GM11168 (cell line): ENCODE data around the gene RGS8.
"Not testable (repeated sequence)": the region's sequence is repeated elsewhere in the genome, so short reads cannot be mapped to it uniquely, and the experiment has no call there.

ENCODE experiments used
- in situ Hi-C: fragments of 300-500 bp; cut with MboI; formaldehyde crosslinking; loops from one replicate; pipeline ENCODE4 v1.12.0; 2022; ENCODE audit warnings: low sequenced_read_pairs; ENCODE audit not compliant: unreplicated experiment

Gene RGS8

DNA sequence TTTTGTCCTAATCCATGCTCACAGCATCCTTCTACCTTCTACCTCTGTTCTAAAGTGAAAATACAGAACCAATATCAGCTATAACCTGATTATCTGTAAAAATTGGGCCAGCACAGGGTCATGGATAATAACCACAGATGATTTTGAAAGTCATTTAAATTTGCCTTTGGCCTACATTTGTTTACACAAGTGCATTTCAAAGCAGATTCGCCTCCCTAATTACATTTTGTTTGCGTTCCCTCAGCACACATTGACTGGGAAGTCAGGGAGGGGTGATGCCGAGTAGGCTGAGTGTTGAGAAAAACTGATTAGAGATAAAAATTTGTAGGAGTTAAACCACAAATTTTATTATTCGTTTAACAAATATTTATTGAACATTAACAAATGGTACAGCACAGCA lies 19.2 kb upstream of the RGS8 start:
- in situ Hi-C loops = no loop called here

- in situ Hi-C loops = no loop called here
Measured at GRCh38 chr1:182702826-182703524, 18.6 kb upstream of the RGS8 start.

DNA sequence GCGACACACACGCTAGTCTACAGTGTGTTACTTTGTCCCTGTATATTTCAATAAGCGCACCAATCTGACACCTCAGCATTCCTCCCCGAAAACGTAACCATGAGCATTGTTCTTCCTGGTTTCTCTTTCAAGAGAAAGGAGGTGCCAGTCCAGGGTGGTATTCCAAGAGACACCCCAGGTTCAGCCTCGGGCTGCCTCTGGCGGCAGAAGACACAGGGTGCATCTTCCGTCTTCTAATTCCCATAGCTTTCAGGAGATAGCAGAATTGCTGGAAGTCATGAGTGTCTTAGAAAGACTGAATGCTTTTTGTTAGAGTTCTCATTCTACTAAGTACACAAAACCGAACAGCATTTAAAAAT lies 15.9 kb upstream of the RGS8 start:
- in situ Hi-C loops = no loop called here

DNA sequence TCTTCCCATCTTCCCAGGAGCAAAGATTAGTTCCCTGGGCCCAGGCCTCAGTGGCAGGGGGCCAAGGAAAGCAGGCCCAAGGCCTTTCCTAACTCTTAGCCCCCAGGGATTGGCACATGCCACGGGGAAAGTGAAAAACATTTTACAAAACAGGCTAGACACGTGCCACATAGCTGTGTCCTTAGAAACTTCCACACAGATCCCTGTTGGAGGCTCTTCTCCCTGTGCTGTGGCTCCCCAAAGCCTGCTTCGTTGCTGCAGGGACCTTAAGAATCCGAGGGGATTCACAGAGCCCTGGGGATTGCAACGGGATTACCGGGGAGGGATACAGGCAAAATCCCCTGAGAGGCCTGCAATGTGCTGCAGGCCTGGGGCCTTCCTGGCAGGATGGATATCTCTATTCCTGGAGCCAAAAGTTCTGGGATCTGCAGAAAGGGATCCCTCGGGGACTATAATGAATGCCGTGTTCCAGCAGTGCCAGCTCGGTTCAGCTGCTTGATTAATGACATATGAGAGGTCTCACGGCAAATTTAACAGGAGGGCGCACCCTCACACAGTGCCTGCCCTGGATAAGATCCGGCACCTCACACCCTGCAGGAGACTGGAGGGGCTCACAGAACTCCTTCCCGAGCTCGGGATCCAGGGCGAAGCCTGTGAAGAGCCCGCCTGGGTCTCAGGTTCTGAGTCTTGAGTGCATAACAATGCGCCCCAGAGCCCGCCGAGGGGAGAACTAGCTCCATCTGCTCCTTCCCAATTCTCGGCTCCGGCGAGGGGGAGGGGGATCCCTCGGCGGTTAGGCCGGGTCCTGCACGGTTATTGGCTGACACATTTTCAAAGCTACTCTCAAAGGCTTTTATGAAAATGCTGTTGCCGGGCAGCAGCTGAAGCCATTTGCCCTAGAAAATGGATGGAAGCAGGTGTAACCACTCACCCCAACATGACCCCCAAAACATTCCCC lies 15.3 kb upstream of the RGS8 start:
- in situ Hi-C loops = no loop called here

DNA sequence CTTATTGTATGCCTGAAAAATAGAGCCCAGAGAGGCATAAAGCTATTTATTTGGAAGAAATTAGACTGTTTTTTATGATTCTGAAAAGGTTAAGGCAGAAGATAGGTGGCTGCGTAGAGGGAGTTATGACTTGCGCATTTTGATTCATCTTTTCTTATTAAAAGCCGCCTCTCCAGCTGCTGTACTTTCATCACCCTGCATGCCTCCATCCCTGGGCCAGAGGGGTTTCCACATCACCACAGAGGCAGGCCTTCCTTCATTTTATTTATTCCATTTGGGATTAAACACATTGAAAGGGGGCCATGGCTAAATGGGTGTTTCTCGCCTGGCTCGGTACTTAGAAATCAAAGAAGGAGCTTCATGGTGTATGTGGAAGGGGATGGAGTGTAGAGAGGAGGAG lies 14.6 kb upstream of the RGS8 start:
- in situ Hi-C loops = no loop called here

DNA sequence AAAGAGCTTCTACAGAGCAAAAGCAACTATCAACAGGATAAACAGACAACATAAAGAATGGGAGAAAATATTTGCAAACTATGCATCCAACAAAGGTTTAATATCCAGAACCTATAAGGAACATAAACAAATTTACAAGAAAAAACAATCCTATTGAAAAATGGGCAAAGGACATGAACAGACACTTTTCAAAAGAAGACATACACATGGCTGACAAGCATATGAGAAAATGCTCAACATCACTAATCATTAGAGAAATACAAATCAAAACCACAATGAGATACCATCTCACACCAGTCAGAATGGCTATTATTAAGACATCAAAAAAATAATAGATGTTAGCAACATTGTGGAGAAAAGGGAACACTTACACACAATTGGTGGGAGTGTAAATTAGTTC lies 8.8 kb upstream of the RGS8 start:
- in situ Hi-C loops = not testable (repeated sequence)

DNA sequence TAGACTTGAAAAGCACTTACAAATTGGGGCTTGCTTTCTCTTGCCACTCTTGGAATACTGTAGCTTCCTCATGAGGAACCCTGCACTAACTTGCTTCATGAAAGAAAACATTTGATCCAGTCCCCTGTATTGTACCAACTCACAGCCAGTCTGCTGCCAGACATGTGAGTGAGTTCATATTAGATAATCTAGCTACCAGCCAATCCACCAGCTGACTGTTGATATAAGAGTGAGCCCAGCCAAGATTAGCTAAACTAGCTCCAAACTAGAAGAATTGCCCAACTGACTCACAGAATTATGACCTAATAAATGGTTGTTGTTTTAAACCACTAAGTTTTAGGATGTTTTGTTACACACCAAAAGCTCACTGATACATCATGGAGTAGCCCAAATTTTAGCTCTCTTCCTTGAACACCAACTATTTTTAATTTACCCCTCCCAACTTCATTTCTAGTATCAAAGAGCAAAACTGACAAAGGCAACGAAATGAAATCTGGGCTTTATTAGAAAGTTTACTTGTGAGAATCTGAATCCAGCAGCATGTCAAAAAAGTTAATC lies 6.6 kb upstream of the RGS8 start:
- in situ Hi-C loops = no loop called here

DNA sequence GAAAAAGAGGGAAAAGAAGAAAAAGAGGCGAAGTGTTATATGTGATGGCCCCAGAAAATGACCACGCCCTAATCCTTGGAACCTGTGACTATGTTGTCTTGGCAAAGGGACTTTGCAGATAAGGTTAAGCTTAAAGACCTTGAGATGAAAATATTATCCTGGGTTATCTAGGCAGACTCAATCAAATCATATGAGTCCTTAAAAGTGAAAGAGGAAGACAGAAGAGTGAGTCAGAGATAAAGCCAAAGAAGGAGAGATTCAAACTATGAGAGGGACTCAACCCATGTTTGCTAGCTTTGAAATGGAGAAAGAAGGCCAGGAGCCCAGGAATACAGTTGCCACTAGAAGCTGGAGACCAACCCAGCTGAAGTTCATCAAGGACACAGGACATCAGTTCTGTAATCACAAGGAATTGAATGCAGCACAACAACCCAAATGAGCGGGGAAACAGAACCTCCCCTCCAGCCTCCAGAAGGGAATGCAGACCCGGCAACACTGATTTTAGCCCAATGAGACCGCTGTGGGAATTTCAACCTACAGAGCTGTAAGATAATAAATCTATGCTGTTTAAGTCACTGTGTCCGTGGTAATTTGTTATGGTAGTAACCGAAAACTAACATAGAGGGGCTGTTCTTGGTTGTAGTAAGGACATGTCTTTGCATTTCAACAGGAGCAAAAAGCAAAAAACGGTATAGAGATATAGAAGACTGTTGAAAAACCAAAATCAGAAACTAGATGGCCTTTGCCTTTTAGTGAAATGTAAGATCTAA lies 4.2 kb upstream of the RGS8 start:
- in situ Hi-C loops = no loop called here

- in situ Hi-C loops = no loop called here
Measured at GRCh38 chr1:182687361-182687760, 3.0 kb upstream of the RGS8 start.

DNA sequence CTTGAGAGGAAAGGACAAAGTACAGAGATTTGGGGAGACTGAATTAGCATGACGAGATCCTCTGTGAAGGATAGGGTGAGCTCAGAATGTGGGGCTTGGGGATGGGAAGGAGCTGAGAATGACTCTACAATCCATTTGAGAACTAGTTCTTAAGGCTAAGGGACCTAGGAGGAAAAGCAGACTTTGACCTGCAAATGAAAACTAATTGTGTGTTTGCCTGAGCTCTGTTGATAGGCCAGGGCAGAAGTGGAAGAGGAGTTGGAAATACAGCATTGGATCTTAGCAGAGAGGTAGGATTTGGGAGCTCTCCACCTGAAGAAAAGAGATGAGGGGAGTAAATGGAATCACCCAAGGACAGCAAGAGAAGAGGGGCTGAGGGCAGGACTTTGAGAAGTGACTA lies 2.1 kb upstream of the RGS8 start:
- in situ Hi-C loops = no loop called here

DNA sequence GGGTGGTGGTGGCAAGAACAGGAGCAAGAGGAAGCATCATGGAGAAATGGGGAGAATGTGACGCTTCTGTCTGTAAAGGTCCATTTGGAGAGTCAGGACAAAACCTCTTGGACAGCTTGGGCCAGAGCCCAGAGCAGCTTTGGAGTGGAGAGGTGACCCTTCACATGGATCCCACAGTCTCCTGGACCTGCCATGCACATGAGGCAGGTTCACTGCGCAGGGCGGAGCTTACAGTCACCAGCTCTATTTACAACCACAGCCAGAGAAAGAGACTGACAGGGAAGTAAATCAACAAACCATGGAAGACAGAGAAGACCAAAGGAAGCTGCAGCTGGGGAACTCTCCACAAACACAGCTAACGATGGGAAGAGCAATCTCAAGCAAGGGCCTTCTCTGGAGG lies 828 bp upstream of the RGS8 start:
- in situ Hi-C loops = no loop called here

- in situ Hi-C loops = no loop called here
Measured at GRCh38 chr1:182682898-182683501, 1.4 kb downstream of the RGS8 start.

GRCh38 chr1:182682406-182682805 lies 2.0 kb downstream of the RGS8 start:
- in situ Hi-C loops = no loop called here

DNA sequence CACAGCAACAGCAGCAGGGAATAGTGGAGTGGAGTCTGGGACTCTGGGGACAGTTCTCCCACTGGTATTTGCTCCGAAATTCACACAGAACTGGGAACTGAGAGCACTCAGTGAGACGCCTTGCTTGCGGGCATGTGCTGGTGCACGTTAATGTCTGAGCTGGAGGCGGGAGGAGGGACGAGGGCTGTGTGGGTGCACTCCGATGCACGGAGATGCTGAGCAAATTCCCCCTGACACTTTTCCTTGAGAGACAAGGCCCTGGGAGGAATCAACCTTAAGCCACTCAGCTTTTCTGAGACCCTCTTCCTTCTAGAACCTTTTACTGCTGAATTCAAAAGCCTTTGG lies 2.8 kb downstream of the RGS8 start:
- in situ Hi-C loops = no loop called here

DNA sequence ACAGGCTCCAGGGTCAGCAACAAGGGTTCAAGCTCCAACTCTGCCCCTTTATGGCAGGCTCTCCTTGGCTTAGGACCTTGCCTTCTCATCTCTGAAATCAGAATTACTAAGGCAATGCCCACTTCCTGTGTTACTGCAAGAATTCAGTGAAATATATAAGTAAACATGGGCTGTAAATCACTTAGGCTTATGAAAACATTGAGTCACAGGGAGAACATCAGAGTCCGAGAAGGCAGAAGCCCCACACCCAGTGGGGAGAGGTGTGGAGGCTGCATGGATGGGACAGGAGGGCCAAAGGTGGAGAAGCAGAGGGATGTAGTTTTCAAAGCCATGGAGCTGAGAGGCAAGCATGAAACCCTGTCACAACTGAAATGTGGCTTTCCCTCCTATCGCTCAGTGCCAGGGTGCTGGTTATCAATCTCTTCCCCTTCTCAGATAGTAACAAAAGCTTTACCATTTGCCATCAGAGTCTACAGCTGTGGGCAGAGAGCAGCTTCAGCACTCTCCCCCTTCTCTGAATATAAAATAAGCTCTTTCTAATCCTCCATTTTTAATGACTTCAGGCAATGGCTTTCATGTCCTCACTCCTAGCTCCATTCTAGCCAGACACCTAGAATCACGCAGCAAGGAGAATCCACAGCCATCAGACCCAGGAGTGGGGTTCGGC lies 3.4 kb downstream of the RGS8 start:
- in situ Hi-C loops = no loop called here

- in situ Hi-C loops = no loop called here
Measured at GRCh38 chr1:182680408-182680807, 4.0 kb downstream of the RGS8 start.

DNA sequence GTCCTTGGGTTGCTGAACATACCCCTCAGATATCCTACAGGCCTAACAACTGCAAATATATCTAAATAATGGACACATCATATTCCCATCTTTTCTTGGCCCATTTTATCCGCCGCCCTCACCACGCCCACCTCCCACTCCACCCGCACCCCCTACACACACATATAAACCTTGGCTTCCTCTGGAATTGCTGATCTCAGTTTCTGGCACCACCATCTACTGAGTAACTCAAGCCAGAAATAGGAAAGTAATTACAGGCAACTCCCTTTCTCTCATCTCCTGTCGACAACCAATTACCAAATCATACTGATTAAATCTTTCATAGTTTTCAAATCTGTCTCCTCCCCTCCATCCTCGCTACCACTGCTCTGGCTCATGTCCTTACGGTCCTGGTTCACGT lies 4.7 kb downstream of the RGS8 start:
- in situ Hi-C loops = no loop called here

- in situ Hi-C loops = no loop called here
Measured at GRCh38 chr1:182677397-182678098, 6.8 kb downstream of the RGS8 start.

GRCh38 chr1:182676274-182676673 lies 8.1 kb downstream of the RGS8 start:
- in situ Hi-C loops = no loop called here
